HEK293T (cell line): ENCODE data around the gene CFAP161.

ENCODE experiments used
- SP1 ChIP-seq: fragments of 450-650 bp; IDR thresholded peaks from 2 replicates; pipeline ENCODE4 v1.6.1; 2017
- SUZ12 ChIP-seq: fragments of 450-650 bp; IDR thresholded peaks from 2 replicates; pipeline ENCODE4 v1.6.1; 2016; ENCODE audit warnings: mild to moderate bottlenecking

- TF ChIP-seq SP1 (no peak), SUZ12 (no peak)
Measured at GRCh38 chr15:81170511-81170910, 36.4 kb downstream of the CFAP161 start.
